ENCODE data around the gene RENBP.
A peak's percentile ranks its signal among the peaks of the same experiment; 100 is the strongest.

Gene RENBP

DNA sequence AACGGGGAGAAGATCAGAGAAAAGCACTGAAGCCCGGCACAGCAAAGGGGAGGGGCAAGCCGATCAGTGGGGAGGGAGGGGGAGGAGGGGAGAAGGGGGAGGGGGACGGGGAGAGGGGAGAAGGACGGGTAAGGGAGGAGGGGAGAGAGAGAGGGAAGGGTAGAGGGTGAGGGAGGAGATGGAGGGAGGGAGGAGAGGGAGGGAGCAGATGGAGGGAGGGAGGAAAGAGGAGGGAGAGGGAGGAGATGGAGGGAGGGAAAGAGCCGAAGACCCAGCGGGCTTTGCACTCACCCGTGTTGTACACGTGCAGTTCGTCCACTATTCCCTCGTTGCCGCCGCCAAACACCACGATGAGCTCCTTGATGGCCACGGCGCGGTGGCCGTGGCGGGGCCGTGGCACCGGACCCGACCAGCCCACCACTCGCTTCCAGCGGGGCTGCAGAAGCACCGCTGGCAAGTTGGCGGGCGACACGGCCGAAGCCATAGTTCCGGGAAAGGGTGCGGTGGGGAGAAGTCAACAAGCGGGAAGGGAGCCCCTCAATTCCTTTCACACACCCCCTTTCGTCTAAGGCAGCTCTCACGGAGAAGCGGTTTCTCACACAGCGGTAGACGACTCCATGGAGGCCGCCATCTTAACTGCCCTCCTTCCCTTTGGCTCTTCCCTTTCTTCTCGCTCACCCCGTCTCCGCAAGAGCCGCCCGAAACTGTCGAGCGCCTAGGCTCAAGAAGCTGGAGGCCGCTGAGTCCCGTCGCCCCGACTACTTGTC lies 26.1 kb upstream of the RENBP start:
- peak; percentile 24 for DNase-seq

DNA sequence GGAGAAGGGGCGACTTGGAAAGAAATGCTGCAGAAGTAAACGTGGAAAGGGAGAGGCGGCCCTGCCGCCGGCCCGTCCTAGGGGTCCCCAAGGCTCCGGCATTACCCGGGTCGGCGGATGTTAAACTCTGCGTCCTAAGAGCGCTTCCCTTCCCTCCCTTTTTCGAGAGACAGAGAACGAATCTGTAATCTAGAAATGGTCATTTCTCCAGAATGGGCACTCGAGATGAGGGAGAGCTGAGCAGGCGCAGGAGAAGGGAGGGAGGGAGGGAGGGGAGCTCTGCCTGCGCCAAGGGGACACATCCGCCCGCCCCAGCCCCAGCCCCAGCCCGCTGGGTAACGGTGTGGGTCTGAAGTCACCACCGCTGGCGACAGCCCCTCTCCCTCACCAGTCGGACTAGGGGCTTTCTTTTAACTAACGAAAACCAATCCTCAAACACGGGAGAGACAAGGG lies 25.5 kb upstream of the RENBP start:
- DNase-seq, result no peak

DNA sequence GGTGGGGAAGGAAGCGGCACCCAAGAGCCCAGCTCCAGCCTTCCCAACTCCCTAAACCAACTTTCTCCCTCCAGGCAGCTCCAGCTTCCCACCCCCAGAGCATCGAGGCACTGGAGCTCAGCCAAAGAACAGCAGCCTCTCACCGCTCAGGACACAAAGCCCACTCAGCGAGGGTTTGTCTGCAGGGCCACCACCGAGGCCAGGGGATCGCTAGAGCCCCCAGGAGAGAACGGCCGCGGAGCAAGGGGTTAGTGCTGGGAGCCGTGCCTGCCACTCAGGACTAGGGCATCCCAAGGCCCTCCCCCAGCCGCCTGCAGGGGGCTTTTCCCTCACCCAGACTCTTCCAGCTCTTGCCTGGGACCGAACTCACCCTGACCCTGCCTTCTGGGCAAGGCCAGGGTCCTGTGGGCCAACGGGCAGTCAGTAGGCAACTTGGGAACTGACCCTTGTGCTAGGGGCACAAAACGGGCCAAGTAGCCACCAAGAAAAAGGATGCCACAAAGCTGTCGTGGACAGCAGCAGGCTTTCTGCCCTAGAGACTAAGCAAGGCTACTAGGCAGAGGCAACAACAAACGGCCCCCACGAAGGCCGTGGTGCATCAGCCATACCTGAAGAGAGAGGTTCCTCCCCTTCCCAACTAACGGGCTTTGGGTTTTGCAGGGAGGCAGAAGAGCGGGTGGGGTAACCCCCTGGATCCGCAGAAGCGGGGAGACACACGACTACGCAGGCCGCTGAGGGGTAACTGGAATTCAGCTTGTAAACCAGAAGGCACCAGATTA lies 24.9 kb upstream of the RENBP start:
- no peak for DNase-seq

DNA sequence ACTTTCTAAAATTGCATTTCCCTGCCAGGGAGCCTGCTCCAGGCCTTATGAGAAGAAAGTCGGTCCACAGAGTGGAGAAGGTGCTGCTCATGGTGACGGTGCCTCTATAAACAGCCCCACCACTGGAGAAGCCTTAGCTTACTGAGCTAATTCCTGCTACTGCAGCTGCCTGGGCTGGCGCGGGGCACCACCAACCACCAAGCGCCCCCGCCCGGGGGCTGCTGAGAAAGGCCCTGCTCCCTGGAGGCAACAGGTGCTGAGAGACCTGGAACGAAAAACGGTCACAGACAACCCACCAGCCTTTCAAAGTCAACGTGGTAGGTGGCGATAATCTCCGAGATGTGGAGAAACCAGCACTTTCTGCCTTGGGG lies 24.3 kb upstream of the RENBP start:
- DNase-seq, result no peak

DNA sequence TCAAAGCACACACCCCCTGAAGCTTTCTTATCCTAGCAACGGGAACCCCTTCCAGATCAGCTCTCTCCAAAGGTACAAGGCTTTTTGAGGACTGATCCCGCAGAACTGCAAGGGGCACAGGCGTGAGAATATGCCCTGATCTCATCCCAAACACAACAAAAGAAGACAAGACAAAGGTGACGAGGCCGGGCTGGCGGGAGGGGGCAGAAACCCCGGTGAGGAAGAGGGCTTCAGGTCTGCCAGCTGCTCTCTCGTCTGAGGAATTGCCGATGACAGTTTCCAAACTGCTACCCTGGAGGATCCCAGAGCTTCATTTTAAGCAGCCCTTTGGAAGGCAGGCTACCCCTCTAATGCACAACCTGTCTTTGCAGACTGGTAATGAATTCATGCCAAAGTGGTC lies 23.8 kb upstream of the RENBP start:
- no peak for DNase-seq

DNA sequence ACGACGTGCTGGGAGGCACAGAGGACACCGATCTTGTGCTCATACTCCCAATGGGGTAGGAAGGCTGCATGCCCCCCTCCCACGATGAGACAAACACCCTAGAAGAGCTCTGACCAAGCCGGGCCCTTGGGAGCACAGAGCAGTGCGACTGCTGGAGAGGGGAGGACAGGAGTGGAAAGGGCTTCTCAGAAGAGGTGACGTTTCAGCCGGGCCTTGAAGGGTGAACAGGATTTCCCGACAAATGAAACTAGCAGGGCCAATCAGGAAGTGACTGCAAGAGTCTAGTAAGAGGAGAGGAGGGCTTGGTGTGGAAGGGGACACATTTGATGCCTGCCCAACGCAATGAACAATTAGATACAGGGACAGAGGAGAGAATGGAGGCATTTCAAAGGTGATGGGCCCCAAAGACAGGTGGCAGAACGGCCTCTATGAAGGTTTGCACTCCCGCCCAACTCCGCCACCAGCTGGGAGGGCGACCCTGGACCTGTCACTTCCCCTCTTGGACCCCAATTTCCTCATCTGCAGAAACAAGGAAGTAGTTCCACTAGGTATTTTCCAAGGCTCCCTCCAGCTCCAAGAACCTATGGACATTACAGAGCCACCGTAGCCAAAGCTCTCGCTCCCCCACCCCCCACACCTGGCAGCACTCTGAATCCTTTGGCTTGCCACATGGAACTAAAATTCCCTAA lies 23.2 kb upstream of the RENBP start:
- no peak for DNase-seq

DNA sequence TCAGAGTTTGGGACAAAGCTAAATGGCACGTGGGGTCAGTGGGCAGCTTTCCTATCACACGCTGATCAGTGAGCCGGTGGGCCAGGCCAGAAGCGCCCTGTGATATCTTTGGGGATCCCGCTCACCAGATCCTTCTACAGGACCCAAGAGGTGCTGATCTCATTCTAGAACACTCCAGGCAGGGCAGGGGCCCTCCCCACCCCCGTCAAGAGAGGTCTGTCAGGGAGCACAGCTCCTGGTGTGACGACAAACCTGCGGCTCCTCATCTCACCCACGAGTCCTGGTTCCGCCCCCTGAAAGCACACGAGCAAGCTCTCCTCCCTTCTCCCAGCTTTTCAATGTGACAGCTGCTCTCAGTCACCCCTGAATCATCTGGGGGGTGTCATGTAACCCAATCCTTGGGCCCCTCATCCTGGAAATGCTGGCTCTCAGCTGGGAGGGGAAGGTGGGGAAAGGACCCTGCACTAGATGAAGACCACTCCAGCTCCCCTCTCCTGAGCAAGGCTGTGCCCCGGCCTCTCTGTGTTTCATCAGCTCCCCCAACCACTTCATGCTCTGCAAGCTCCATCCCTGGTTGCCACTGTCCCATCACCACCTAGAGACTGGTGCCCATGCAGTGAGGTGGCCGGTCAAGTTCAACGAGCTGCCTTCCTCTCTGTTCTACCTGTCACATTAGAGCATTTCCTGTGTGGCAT lies 22.5 kb upstream of the RENBP start:
- DNase-seq, result no peak

DNA sequence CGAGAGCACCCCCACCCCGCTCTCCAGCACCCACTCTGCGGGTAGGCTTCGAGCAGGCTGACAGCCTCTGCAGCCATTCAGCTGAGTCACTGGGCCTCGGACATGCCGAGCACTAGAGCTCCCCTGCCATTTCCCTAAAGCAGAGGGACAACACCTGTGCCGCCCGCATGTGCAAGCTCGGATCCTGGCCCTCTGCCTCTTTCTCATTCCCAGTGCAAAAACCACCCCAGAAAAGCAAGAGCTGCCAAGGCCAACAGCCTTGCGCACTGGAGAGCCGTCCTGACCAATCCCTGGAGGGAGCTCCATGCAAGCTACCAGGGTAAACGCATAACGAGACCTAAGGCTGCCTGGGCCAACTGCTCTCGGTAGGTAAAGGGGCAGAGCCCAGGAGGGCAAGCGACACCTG lies 21.8 kb upstream of the RENBP start:
- DNase-seq, result no peak

DNA sequence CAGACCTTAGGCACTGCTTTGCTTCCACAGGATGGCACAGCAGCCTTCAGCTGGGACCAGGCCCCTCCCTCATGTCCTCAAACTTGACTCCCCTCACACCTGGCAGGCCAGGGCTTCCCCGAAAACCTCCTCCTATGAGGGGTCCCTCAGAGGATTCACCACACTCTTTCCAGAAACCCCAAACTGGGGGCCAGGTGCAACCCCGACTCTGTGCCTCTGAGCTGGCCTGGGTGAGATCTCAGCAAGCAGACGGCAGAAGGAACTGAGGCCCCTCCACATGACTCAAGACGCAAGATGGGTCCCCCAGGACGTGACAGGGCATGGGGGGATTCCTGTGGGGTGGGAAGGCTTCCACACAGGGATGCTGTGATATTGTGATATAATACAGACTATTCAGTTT lies 21.0 kb upstream of the RENBP start:
- DNase-seq, result no peak

DNA sequence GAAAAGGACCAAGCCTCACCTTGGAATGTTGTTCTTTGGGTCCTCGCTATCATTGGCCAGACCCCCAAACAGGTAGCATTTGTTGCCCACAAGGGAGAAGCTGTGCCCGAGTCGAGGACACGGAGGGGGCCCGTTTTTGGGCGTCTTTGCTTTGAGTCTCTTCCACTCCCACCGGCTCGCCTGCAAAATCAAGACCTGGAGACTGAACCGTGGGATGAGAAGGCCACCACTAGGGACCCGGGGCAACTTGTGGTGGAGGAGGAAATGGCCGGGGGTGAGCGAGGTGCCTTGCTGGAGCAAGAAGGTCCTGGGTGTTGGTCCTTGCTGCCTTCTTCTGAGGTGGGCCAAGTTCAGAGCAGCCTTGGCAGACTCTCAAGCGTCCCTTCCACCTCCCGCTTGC lies 19.7 kb upstream of the RENBP start:
- DNase-seq, result no peak

DNA sequence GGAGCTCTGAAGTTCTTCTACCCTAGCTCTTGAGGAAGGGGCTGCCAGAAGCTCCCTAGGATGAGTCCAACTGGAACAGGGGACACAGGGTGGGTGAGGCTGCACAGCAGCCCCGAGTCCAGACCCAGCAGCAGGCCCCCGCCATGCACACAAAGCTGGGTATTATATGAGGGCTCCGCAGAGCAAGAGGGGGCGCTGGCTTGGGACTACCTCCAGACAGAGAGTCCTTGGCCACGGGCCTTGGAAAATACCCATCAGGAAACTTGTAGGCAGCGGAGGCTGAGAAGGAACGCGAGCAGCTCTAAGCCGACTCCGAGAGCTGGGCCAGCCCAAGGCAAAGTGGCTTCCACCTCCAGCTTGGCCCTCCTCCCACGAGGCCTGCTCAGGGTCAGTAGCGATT lies 19.1 kb upstream of the RENBP start:
- no peak for DNase-seq

DNA sequence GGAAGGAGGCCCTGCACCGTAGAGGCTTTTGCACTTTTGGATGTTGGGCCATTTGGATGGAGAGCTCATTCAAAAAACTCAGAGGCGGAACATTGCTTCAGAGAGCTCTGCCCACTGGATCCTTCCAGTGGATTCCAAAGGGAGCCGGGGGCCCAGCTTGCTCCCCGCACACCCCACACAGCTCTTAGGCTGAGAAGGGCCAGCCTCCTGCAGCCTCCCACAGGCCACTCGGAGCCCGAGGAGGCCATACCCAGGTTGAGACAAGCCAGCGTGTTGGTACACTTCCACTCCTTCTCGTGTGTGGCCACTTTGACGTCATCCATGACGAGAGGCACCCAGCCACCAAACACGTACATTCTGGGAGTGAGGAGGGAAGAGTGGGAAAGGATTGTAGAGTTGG lies 16.8 kb upstream of the RENBP start:
- no peak for DNase-seq

DNA sequence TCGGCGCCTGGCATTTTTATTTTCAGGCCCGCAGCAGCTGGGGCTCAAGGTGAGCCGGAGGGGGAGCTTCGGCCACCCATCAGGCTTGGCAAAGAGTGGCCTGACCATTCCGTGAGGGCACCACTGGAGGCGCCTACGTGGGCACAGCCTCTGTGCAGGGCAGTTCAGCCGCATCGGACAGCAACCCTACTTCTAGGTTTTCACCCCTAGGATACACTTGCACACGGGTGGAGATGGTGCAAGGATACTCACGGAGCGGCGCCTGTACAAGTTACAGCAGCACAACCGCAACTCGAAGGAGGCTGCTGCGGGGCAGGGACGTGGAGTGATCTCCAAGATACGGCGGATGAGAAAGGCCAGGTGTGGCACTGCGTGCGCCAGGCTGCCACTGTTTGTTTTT lies 16.3 kb upstream of the RENBP start:
- DNase-seq, result no peak

DNA sequence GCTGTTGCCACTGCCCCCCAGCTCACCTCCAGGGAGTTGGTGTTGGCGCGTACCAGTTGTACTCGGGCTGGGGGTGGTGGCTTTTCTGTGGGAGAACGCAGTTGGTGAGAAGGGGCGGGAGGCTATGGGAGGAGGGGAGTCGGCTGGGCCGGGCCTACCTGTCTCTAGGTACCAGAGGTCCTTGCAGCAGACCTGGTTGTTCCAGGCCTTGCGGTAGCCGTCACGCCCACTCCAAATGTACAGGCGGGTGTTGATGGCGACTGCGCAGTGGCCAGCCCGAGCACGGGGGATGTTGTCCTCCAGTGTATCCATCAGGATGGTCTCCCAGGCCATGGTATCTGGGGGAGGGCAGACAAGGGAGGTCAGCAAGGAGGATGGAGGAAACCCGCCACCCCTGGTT lies 15.6 kb upstream of the RENBP start:
- no peak for DNase-seq

DNA sequence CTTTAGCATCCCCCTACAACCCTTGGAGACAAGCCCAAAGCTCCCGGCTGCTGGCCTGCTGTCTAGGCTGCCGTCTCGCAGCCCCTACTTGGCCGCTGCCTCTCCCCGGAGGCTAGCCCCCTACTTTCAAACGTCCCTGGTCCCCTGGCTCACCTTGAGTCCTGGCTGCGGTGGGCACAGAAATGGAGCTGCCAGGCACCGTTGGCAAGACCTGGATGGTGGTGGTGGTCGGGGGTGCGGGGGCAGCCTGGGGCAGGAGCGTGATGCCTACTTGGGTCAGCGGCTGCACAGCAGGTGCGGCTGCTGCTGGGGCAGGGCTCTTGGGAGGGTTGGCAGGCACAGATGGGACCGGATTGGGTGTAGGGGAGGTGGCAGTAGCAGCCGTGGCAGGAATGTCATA lies 15.2 kb upstream of the RENBP start:
- no peak for DNase-seq

DNA sequence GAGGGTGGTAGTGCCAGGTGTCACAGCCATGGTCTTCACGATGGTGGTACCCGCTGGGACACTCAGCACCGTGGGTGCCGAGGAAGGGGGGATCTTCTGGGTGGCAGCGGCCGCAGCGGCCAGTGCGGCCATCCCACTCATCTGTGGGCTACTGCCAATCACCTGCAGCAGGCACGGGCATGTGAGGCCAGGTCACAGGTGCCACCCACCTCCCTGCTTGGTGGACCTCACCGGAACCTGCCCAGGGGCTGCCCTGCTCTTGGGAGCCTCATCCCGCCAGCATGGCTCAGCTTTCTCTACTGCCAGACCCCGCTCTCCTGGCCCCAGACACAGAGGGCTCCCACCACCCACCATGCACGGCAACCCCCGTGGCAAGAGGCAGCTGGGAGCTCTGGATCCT lies 14.2 kb upstream of the RENBP start:
- no peak for DNase-seq

DNA sequence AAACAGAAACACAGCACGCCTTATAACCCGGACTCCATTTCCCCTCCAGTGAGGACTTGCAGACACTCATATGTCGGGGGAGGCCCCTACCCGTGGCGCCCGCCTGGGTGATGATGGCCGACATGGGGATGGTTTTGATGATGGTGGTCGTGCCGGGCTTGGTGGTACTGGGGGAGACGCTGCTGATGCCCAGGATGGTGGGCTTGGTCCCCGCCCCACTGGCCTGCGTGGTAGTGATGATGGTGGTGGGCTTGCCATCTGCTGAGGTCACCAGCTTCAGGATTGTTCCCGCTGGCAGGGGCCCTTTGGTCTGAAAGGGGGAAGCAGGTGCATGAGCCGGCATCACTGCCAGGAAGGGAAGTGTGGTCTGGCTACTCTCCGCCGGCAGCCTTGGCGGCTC lies 12.8 kb upstream of the RENBP start:
- DNase-seq, result no peak

DNA sequence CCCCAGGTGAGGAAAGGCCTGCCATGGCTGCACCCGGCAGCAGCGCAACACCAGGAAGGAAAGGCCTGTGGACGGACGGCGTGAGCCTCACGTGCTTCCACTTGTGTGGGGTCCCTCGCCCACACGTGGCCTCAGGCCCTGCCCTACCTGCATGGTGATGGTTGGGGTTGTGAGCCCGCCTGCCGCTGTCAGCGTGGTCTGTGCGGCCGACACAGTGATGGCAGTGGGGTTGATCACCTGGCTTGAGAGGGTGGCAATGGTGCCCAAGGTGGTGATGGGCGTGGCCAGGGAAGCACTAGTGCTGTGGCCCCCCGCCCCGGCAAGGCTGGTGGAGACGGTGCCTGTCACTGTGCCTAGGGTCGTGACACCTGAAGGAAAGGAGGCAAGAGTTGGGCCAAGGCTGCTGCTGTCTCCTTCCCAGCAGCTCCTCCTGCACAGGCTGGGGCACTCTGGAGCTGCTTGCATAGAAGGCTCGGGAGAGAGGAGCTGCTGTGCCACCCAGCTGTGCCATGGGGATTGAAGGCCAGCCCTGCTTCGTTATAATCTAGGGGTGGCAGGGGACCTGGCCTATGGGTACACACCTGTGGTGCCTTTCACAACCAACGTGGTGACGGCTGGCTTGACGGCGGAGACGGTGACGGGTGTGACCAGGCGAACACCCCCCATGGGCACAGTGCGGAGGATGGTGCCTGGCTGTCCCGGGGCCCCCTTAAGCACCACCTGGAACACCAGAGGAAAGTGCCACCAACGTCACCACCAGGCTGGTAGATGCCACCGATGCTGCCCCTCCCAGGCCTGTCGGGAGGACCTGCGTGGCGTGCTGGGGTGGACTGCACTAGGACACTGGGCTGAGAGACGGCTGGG lies 11.8 kb upstream of the RENBP start:
- DNase-seq, result no peak

DNA sequence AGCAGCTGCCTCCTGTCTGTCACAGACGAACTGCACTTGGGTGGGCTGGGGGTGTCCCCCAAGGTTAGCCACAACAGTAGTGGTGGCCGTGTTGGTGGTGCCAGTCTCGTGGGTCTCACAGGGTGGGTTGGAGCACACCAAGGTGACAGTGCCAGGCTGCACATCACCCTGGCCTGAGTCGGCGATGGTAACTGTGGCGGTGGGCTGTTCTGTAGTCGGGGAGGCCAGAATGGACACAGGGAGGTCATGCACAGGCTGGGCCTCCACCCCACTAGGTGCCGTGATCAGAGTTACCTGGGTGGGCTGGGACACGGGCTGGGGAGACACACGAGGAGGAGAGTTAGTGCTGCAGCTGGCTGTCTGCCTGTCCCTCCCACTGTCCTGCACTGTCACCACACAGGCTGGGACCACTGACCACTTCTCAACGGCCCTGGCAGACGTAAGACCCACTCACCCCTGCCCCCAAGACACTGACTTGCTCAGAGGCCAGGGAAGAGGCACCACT lies 10.8 kb upstream of the RENBP start:
- DNase-seq, result no peak

DNA sequence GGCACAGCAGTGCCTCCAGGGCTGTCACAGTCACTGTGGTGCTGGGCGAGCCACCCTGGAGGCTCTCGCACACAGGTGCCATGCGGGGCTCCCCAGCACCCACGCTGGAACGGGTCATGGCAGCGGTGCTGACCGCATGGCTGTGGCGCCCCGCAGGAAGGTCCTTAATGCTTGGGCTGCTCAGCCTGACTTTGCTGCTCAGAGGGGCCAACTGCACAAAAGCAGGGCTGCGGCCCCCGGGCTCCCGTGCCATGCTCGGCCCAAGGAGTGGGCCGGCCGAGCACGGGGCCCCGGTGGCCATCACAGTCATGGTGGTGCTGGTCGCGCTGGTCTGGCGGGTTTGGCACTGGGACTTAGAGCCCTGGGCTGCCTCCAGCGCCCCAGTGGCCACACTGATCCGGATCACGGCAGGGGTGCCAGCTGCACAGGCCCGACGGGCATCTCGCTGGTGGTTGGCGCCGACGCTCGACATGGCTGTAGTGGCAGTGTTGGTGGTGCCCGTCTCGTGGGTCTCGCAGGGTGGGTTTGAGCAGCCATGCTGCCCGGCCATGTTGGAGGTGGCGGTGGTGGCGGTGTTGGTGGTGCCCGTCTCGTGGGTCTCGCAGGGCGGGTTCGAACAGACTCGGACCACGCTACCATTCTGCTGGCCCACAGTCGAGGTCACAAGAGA lies 10.2 kb upstream of the RENBP start:
- no peak for DNase-seq

DNA sequence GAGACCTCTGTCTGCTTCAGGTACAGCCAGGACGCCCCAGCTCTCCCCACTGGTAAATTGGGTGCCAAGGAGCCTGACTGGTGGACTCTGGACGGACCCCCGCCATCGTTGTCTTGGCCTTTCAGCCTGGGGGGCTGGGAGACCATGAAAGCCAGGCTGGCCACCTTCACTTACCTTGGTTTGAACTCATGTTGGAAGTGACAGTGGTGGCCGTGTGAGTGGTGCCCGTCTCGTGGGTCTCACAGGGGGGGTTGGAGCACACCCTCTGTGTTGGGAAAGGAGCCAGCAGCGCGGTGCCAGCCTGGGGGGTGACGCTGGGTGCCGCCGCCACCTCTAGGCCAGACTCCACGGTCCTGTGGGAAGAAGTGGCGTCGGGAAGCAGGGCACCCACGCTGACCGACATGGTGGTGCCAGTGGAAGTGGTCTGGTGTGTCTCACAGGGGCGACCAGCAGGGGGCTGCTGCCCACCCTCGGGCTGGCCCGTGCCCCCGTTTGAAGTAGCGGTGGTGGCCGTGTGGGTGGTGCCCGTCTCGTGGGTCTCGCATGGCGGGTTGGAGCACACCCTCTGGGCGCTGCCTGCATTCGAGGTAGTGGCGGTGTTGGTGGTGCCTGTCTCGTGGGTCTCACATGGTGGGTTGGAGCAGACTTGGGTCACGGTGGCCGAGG lies 9.6 kb upstream of the RENBP start:
- DNase-seq, result no peak

All from NCI-H446 treated with DMSO at 0.1 percent for 48 hours (cell line).